ENCODE measurements around the gene DLGAP1.

Gene DLGAP1

DNA sequence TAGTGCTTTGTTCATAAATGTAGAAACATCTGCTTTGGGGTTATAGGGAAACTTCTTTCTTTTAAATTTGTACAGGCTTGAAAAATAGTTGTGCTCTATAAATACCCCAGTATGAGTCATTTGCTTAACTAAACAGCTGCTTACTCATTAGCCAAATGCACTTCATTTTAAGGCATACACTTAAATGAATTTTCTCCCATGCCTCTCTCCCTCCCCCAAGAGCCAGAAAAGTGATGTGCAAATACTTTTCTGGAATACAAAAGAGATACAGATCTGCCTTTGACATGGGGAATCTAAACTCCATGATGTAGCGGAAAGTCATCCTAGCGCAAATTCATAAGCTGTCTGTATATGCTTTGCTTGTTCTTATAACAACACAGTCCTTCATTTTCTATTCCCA lies 469.4 kb downstream of the DLGAP1 start:
- DNase-seq (ENCODE audit: low read depth), result no peak

DNA sequence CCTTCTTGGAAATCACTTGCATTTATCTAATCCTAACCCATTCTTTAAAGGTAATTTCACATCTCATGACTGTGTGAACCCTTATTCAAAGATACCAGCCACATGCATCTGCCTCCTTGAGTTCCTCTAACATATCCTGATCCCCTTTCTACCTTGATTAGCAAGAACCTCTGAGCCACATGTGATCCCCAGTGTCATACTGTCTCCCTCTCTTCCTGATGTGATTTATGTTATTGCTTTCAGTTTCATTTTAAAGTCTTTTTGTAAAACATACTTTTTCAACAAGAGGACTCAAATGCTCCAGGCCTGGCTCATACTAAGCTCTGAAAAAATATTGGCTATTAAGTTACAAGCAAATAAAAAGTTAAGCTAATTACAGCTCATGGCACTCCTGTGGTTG lies 470.1 kb downstream of the DLGAP1 start:
- DNase-seq (ENCODE audit: low read depth), result no peak

DNA sequence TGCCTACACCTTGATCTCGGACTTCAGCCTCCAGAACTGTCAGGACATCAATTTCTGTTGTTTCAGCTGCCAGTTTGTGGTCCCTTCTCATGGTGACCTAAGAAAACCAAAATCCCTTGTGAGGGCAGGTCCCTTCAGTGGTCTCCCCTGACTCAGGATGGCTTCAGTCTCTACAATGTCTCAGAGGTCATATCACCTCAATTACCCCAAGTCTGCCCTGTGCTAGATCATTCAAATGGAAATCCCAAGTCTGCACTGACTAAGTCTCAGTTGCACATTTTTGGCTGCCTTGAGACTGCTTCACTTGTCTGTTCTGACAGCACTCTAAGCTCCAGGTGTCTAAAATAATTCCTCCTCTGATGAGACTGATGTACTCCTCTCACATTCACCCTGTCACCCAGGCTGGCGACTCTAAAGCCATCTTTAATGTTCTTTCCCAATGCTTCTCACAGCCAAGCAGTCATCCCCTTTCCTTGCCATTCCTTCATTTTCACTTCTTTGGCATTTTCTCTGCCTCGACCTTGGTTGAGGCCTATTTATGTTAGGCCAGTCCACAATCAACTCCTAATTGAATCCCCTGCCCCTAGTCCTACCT lies 470.8 kb downstream of the DLGAP1 start:
- no peak for DNase-seq (ENCODE audit: low read depth)

DNA sequence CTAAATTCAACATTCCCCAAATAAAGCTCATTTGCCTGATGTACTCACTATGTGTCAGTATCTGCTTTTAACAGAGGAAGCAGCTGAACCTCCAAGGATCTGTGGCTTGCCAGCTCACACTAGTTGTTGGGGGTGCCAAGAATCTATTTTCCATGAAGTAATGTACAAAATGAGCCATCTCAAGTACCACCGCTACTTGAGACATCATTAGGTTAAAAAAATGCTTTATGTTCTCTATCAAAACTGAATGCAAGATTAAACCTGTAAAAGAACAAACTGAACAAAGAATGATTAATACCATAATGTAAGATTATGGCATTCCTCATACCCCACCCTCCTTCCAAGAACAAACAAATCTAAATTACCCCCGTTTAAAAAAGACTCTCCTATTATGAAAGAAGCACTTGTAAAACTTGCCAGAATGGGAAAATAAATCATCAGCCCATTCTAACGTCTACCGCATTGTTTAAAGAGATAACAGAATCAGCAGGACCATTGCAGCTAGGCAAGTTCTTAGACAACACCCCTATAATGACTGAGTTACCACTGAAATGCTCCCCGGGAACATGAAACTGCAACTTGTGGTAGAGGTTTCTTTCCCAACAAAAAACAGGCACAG lies 471.6 kb downstream of the DLGAP1 start:
- no peak for DNase-seq (ENCODE audit: low read depth)

DNA sequence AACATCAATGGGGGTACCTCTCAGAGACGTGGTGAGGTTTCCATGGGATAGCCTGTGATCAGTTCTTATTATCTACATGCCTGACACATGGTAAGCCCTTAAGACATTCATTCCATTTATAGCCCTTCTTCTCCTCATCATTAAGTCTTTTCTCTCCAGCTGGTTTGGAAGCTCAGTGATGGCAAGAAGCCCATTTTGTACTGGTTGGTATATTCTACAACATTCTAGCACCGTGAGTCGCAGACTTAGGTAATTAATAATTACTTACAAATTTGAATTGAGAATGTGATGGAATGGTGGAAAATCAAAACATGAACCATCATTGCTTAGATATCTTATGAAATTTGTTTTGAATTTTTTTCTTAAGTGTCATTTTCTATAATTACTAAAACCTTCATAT lies 472.6 kb downstream of the DLGAP1 start:
- DNase-seq (ENCODE audit: low read depth), result no peak

DNA sequence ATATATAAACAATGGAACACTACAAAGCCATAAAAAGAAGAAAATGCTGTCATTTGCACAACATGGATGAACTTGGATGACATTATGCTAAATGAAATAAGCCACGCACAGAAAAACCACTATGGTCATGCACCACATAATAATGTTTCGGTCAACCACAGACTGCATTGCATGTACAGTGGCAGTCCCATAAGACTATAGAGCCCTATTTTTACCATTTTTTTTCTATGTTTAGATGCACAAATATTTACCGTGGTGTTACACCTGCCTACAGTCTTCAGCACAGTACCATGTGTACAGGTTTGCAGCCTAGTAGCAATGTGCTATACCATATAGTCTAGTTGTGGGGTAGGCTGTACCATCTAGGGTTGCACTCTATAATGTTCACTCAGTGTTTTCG lies 476.1 kb downstream of the DLGAP1 start:
- no peak for DNase-seq (ENCODE audit: low read depth)

DNA sequence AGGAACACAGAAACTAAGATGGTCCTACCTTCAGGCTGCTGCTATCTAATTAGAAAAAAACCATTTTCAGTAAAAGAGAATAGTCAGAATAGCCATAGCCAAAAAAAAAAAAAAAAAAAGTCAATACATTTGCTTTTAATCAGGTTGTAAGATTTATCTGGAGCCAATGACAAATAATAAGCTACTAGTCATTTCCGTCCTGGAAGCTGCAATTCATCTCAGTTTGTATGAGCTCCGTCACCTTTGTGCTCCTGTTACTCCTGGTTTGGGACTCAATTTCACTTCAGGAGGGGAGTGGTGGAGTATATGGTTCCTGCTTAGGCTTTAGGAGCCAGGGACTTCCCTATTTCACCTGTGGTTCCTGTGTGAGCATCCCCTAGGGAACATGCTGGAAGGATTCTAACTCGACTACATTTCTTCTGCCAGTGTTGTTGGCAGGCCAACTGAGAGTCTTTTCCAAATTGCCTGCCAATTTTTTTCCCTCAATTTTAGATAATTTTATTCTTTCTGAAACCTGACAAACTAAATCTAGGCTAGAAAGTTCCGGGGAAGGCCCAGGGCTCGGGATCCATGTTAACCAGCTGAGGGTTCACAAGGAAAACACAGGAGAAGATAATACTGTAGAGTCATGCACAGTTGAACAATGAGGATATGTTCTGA lies 481.8 kb downstream of the DLGAP1 start:
- no peak for DNase-seq (ENCODE audit: low read depth)

DNA sequence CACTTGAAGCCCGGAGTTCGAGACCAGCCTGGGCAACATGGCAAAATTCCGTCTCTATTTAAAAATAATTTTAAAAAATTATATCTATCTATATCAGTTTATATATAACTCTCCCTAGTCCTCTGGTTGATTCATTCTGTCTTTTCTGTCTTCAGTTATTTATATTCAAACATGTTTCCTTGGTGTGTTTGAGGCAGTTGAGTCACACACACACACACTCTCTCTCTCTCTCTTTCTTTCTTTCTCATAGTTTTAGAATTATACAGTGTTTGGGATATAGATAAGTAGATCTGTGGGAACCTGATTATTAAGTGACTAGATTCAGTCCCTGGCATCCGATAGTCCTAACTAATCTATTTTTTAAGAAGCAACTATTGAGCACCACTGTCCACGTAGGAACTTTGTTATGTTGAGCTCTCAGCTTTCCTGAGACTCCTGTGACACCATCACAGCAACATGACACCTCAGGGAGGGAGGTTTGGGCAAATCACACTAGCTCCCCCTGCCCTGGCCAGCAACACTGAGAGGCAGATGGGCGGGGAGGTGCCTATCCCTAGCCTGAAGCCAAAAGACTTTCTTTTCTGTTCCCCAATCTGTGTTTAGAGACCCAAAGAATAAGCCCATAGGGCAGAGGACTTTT lies 482.7 kb downstream of the DLGAP1 start:
- DNase-seq (ENCODE audit: low read depth), result no peak

DNA sequence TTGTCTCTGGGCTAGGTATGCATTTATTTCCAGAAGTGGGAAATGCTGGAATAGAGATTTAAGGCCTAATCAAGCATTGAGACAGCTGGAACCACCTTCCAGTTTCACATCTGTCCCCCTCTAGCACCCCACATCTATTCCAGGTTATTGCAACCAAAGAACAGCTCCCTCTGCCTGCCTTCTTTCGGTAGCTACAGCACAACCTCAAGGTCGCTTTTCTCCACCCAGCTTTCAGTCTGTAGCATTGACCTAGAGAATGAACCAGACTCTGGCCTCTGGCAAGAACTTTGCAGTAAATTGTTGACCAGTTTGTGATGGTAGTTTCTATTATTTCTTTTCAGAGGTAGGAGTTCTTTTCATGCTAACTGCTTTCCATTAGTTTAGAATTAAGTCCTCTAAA lies 484.2 kb downstream of the DLGAP1 start:
- no peak for DNase-seq (ENCODE audit: low read depth)

DNA sequence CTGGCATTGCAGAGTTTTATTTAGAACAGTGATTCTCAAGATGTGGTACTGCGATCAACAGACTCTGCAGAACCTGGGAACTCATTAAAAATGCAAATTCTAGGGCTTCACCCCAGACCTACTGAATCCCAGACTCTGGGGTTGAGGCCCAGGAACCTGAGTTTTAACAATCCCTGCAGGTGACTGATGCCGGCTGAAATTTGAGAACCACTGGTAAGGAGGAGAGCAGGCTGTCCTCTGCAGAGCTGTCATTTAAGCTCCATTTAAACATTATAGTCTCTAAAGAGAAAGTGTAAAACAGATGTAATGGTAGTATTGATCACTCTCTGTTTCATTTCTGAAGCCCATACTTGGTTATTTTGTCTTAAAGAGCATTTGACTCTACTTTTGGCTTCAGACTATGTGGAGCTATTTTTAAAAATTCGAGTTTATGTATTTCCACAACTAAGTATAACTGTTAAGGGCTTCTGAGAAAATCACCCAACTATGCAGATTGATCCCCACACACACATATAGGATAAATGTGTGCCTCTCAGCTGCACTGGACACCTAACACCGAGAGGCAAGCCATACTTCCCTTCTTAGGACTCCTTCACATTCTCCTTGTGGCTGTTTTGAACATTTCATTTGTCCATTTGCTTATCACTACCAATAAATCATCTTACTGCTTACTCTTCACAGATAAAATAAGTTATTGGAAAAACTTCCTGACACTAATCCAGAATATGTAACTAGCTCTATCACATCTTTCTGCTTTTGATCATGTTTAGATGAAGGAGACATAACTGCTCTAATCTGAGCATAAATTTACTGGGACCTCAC lies 487.5 kb downstream of the DLGAP1 start:
- DNase-seq (ENCODE audit: low read depth), result no peak

DNA sequence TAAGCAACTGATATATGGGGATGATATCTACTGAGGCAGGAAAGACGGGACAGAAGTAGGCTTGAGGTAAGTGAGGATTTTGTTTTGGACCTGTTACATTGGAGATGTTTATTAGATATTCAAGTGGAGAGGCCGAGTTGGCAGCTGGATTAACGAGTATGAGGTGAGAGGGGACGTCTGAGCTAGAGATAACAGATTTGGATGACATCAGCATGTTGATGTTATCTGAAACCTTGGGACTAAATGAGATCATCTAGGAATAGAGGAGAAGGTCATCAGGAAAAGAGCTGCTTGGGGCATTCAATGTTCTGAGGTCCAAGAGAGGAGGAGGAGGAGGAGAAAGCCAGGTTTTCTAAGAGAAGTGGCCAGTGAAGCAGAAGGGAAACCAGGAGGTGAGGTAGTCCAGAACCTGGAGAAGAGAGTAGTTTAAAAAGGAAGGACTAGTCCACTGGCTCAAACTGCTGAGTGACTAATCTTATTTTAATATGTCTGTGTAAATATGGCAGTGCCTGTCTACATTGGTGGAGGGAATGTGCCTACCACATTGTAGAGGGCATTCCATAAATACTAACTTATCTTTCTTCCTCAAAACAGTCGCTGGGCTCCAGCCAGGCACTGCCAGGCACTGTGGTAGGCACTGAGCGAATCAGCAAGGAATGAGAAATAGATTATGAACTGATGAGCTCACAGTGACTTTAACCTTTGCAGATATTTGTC lies 488.3 kb downstream of the DLGAP1 start:
- DNase-seq (ENCODE audit: low read depth), result no peak

DNA sequence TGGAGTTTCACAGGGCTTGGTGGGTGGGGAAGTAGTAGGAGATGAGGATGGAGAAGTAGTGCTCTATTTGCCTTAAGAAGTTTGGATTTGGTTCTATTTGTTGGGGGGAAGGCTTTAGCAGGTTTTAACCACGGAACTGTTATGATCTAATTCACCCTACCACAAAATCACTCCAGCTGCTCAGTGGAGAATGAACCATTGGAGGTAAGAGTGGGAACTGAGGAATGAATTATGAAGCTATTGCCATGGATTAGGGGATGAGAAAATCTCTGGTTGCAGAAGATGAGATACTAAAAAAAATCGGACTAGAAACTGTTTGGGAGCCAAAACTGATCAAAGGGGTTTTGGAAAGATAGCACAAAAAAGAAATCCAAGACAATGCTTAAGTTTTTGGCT lies 488.9 kb downstream of the DLGAP1 start:
- no peak for DNase-seq (ENCODE audit: low read depth)

DNA sequence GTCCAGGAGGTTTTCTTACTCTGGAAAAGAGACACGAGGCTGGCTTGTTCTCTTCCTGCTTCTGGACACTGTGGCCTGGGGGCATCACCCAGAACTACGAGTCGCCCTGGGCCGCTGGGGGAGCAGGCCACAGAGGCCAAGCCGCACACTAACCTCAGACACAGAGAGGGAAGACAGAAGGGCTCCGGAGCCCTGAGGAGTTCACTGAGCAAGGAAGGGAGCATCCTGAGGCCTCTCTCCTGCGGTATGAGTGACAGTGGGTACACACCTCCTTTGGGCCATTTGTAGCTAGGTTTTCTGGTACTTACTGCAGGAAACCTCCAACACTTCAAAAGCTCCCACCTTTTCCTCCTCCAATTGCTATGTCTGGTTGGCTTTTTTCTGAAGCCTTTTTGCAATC lies 494.1 kb downstream of the DLGAP1 start:
- DNase-seq (ENCODE audit: low read depth), result no peak

DNA sequence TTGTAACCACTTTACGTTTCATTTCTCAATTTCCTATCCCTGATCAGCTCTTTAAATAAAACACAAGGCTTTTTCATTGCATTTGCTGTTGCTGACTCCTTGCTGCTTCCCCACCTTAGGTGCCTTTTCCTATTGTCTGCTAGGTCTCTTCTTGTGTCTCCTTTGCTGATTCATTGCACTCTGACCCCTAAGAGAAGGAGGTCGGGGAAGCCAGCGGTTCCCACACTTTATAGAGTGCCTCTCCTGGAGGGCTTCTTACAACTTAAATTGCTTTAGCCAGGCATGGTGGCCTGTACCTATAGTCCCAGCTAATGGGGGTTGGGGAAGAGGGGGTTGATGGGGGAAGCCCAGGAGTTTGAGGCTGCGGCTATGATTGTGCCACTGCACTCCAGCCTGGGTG lies 495.0 kb downstream of the DLGAP1 start:
- no peak for DNase-seq (ENCODE audit: low read depth)

DNA sequence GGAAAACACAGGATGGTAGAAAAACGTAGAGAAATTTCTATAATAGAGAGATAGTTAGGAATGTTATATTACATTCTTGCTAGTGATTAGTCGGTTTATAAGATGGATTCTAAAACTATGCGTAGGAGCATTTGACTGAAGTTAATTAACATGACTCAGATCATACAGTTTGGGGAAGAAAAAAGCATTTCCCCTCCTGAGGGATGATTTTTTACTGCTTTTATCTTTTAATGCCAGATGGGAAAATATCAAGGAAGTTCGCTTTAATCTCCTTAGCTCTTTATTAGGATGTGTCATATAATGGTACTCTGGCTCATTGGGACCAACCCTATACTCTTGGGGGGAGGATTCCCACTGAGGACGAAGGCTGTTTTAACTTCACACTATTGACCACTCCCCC lies 503.1 kb downstream of the DLGAP1 start:
- DNase-seq (ENCODE audit: low read depth), result no peak

DNA sequence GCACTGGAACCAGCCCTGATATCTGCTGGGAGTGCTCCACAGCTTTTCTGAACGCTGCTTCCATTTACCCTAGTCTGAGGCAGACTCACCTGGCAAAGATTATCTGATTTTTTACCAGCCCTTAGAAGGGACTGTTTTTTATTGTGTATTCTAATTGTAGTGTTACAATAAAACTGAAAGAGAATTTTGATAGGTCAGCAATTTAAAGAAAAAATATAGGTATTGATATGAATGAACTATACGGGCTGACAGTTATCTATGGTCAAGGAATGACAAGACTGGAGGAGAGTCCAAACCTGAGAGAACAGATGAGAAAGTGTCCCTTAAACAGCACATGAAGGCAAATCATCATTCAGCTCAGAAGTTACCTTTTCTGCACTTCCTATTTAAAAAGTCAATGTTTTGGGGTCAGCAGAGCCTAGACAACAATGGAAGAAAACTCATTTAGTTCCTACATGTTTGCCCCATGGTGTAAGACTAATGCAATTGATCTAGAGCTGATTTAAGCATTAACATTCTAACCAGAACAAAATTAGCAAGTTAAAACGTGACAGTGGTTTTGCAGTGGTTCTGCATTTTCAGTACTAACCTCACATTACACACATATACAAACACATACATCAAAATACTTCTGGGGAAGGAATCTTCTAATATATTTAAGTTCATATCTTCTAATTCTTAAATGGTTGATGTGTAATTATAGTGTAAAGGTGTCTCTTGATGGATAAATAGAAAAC lies 504.3 kb downstream of the DLGAP1 start:
- no peak for DNase-seq (ENCODE audit: low read depth)

DNA sequence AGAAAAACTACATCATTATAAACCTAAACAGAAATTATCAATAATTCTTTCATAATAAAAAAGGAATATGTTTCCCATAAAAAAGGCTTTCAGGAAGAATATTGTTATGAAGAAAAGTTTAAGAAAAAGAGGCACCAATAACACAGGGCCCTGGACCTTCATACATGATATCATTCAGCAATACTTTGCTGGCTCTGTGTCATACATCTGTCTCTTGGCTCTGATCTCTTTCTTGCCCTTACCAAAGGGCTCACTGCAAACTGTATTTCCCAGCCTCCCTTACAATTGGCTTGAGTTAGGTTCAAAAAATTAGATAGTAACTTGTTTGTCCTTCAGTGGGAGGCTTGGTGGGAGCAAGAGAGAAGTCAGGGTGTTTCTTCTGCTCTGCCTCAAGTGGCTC lies 506.1 kb downstream of the DLGAP1 start:
- no peak for DNase-seq (ENCODE audit: low read depth)

DNA sequence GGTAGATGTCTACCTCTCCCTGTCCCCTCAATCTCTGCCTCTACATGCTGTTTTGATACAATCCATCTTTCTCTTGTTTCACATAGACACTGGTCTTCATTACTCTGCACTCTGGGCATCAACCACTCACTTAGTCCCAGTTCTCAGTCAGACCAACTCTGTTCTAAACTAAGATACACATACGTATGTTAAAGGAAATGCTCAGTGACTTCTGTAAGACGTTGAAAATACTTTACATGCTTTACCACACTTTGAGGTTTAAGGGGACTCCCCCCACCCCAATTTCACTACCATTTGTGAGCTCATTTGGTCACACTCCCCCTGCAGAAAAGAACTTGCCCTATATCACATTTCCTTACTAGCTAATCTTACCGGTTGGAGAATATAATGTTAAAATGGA lies 507.7 kb downstream of the DLGAP1 start:
- no peak for DNase-seq (ENCODE audit: low read depth)

DNA sequence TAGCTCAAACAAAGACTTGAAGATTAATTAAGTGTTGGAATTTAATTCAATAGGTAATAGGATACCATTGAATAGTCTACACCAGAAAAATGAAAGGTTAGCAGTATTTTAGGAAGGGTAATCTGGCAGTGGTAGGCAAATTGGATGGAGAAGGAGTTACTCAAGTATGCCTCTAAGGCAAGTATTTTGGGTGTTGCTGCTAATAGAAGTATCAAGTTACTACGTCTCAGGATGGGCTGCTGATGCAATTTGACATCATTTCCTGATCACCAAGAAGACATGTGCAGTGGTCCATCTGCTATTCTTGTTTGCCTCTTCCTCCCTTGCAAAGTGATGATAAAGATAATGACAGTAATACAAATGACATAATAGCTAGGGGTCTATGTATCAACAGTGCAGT lies 519.8 kb downstream of the DLGAP1 start:
- no peak for DNase-seq (ENCODE audit: low read depth)

DNA sequence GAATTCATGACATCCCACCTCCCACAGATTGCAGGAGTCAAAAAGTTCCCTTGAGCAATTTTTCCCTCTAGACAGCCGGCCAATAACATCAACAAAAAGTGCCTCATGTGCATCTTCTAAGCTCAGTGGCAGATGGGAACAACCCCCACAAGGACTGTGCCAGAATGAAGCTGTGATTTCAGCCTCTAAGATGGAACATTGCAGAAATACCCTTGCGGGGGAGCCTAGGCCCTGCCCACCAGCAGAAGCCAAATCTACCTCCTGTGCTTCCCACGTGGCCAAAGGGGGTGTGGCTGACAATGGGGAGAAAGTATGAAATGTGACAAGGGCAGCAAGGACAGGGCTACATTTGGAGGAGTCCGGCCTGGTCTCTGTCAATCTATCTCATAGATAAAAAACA lies 522.8 kb downstream of the DLGAP1 start:
- DNase-seq (ENCODE audit: low read depth), result no peak

DNA sequence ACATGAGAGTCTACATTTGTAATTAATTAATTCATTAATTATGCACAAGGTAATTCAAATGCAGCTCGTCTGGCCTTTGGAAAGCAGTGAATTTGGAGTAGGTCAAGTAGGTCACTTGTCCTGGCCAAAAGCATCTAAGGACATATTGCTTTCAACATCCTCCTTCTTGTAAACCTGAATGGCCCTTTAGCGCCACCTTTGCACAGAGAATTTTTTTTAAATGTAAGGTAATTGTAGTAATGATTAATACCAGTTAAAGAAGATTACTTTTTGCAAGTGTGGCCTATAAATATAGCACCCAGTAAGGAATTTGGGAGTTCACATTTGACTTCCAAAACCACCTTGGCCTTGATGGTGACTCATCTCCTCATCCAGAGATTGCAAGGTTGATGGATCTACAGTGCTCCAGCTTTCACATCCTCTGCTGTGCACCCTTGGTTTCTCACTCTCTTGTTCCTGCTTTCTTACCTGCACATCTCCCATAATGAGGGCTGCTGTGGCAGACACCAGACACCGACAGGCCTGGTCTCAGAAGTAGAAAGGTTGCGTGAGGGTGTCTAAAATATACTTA lies 523.5 kb downstream of the DLGAP1 start:
- DNase-seq (ENCODE audit: low read depth), result no peak

Data from activated T-cell treated with anti-CD3 and anti-CD28 coated beads for 24 hours (primary cell).